ENCODE data around the gene PFKFB4.
"Not testable (repeated sequence)": the region's sequence is repeated elsewhere in the genome, so short reads cannot be mapped to it uniquely, and the experiment has no call there.

Gene PFKFB4

GRCh38 chr3:48502121-48502520, 54.5 kb downstream of the PFKFB4 start:
- no peak for DNase-seq (ENCODE audit: low spot score)
- TF ChIP-seq CTCF (IDR thresholded peaks at IDR 0.05; ENCODE audit: extremely low read depth, missing control alignments): no peak

GRCh38 chr3:48501196-48501595, 55.4 kb downstream of the PFKFB4 start:
- no peak for DNase-seq (ENCODE audit: low spot score)
- no peak for TF ChIP-seq CTCF (IDR thresholded peaks at IDR 0.05; ENCODE audit: extremely low read depth, missing control alignments)

- no peak for TF ChIP-seq CTCF (IDR thresholded peaks at IDR 0.05; ENCODE audit: extremely low read depth, missing control alignments)
Measured at GRCh38 chr3:48500656-48501055, 55.9 kb downstream of the PFKFB4 start.

DNA sequence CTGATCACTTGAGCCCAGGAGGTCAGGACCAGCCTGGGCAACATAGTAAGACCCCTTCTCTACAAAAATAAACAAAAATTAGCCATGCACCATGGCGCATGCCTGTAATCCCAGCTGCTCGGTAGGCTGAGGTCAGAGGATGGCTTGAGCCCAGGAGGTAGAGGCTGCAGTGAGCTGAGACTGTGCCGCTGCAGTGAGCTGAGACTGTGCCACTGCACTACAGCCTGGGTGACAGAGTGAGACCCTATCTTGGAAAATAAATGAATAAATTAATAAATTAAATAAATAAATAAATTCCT, 63.5 kb downstream of the PFKFB4 start:
- no peak for DNase-seq (ENCODE audit: low spot score)
- no peak for TF ChIP-seq CTCF (IDR thresholded peaks at IDR 0.05; ENCODE audit: extremely low read depth, missing control alignments)

More at GRCh38 chr3:48500656-48501055, 55.9 kb downstream of the PFKFB4 start:
- no peak for DNase-seq (ENCODE audit: low spot score)

DNA sequence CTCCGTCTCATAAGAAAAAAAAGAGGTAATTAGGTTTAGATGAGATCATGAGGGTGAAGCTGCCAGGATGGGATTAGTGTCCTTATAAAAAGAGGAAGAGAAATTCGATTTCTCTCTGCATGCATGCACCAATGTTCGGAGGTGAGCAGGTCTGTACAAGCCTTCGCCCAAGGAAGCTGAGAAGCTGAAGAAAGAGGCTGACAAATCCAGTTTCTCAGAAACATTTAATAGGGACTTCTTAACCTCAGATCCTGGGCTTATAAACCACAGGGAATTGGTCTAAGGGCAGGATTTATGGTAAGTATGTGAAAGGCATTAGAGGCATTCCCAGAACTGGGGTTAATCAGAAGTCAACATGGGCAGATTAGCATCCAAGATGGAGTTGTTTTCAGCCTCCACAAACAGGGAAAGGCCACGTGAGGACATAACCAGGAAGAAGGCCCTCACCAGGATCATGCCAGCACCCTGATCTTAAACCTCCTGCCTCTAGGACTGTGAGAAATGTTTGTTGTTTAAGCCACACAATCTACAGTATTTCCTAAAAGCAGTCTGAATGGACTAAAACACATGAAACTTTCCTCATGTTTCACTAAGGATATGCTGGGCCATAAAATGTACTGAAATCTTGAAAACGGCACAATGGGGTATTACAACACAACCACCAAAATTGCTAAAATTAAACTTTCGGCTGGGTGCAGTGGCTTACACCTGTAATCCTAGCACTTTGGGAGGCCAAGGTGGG, 64.0 kb downstream of the PFKFB4 start:
- no peak for TF ChIP-seq CTCF (IDR thresholded peaks at IDR 0.05; ENCODE audit: extremely low read depth, missing control alignments)
- no peak for DNase-seq (ENCODE audit: low spot score)

GRCh38 chr3:48486952-48487351, 69.7 kb downstream of the PFKFB4 start:
- no peak for TF ChIP-seq CTCF (IDR thresholded peaks at IDR 0.05; ENCODE audit: extremely low read depth, missing control alignments)
- DNase-seq (ENCODE audit: low spot score): no peak

DNA sequence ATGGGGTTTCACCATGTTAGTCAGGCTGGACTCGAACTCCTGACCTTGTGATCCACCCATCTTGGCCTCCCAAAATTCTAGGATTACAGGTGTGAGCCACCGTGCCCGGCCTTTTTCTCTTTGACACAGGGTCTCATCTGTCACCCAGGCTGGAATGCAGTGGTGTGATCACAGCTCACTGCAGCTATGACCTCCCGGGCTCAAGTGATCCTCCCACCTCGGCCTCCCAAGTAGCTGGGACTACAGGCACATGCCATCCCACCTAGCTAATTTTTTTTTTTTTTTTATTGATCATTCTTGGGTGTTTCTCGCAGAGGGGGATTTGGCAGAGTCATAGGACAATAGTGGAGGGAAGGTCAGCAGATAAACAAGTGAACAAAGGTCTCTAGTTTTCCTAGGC, 73.8 kb downstream of the PFKFB4 start:
- not testable (repeated sequence) for DNase-seq (ENCODE audit: low spot score)

GRCh38 chr3:48480891-48481290, 75.7 kb downstream of the PFKFB4 start:
- DNase-seq (ENCODE audit: low spot score): not testable (repeated sequence)

All from GM20000 (cell line).